ENCODE measurements around the gene AKAP8L.

AKAP8L gene

DNA sequence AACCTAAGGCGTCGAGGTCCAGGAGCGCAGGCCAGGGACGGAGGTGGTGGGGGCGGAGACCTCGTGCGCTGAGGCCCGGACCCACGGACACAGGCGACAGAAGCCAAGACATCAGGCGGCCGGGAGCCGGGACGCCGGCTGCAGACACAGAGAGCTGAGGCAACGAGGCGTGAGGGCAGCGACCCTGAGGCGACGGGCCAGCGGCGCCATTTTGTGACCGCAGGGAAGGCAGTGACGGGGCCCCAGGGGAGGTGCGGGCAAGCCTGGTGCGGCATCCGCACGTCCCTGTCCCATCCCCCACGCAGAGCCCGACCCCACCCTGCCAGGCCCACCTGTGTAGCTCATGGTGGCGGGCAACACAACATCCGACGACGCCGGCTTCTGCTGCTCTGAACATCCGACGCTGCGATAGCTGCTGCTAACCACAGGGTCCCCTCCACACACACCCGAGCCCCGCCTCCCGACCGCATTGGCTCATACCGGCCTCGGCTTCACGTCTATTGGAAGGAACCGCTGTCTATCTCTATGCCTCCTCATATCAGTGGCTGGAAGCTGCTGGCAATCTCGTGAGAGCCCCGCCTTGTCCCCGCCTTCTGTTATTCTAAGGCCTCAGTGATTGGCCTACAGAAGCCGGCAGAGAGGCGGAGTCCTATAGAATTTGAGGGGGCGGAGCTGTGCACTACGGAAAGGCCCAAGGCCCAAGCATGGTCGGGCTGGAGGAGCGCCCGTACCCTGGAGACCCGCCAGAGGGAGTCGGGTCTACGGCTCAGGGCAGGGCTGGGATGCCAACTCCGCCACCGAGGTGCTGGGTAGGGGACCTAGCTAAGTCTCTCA is at the start of gene AKAP8L:
AKAP8L (minus strand) TSS at position 410 of the 834 bp plus-strand sequence; CDS start at position 345, 65 bp downstream.
- peak; percentile 99 for DNase-seq

- DNase-seq = no peak
These were observed 49.0 kb upstream of the AKAP8L start for GRCh38 chr19:15467734-15468214.

GRCh38 chr19:15466851-15467733 is 48.3 kb upstream of the AKAP8L start:
- DNase-seq = no peak

DNA sequence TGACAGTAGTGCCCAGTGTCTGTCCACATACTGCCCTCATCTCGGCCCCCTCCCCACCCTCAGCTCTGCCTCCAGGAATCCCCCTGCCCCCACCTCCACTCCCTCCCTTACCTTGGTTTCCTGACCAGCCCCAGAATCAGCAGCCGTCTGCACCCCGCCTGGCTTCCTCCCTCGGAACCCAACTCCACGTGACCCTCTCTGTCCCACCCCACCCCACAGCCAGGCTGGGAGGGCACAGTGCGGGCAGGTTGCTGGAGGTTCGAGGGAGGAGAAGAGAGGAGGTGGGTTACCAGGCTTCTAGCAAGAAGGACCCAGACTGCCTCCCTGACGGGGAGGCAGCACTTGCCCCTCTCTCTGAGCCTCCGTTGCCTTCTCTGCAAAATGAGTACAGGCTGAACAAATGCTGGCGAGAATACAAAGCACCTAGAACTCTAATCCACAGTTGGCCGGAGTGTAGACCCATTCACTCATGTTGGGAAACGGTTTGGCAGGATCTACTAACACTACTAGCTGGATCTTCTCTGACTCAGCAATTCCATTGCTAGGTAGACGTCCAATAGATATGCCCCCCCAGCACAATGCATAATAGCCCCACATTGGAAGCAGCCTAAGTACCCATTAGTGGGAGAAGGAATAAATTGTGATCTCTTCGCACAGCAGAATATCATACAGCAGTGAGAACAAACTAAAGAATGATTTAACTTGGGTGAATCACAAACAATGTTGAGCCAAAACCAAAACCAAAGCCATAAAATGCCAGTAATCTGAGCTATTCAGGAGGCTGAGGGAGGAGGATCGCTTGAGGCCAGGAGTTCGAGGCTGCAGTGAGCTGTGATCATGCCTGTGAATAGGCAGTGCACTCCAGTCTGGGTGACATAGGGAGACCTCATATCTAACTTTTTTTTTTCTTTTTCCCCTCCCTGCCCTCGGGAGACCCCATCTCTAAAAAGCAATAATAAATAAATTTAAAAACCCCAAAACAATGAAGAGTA is 45.9 kb upstream of the AKAP8L start, which contains the start of gene RASAL3:
RASAL3 (minus strand) TSS at position 151 of the 992 bp plus-strand sequence. CDS start 186 bp downstream, outside the sequence.
- no peak for DNase-seq

- DNase-seq = no peak
These were observed 45.1 kb upstream of the AKAP8L start for GRCh38 chr19:15463861-15464371.

DNA sequence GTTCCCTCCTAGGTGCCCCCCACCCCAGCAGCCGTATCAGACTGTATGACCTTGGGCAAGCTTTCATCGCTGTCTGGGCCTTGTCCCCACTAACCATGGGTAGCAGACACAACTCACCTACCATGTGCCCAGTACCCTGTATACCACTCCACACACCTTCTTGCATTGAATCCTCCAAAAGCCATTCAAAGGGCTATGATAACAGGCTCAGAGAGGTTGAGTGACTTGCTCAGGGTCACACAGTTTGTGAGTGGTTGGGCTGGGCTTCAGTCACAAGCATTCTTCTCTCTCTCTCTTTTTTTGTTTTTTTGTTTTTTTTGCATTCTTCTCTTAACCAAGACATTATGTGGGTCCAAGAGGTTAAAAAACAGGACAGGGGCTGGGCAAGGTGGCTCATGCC is 42.9 kb upstream of the AKAP8L start:
- no peak for DNase-seq

GRCh38 chr19:15457701-15458484 is 39.1 kb upstream of the AKAP8L start:
- DNase-seq = no peak

DNA sequence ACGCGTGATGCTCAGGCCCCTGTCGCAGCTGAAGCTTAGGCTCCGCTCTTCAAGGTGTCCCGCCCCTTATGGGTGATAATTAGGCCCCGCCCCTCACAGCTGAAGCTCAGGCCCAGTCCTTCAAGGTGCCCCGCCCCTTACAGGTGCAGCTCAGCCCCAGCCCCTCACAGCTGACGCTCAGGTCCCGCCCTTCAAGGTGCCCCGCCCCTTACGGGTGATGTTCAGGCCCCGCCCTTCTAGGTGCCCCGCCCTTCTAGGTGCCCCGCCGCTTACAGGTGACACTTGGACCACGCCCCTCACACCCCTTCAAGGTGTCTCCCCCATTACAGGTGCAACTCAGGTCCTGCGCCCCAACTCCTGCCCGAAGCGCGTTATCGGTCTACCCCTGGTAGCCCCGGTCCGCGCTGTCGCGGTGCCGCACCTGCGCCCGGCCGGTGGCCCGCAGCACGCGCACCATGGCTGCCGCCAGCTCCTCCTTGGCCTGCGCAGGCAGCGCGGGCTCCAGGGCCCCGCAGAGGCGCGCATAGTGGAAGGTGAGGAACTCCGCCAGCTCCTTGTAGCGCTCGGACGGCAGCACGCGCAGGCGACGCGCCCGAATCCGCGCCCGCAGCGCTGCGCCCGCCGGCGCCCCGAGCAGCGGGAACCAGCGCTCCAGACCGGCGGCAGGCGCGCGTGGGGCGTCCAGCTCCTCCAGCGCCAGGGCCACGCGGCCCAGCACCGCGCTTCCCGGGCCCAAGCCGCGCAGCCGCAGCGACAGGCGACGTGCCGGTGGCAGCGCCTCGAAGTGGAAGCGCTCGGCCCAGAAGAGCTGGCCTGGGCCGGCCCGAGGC is 38.3 kb upstream of the AKAP8L start:
- DNase-seq = no peak

DNA sequence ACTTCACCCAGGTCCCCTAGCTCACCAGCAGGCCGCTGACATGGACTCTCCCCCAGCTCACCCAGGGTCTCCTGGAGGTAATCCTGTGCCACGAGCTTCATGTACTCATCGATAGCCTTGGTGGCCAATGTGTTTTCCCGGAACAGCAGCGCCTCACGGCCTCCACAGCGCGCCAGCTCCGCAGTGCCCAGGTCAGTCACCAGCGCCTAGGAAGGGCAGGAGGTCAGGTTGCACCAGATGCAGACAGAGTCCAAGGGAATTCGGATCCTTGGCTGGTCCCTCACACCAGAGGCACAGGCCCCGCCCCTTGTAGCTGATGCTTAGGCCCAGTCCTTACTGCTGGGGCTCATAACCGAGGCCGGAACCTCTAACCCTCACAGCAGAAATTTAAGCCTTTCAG is 37.7 kb upstream of the AKAP8L start:
- no peak for DNase-seq

GRCh38 chr19:15455996-15456395 is 37.2 kb upstream of the AKAP8L start:
- no peak for DNase-seq

DNA sequence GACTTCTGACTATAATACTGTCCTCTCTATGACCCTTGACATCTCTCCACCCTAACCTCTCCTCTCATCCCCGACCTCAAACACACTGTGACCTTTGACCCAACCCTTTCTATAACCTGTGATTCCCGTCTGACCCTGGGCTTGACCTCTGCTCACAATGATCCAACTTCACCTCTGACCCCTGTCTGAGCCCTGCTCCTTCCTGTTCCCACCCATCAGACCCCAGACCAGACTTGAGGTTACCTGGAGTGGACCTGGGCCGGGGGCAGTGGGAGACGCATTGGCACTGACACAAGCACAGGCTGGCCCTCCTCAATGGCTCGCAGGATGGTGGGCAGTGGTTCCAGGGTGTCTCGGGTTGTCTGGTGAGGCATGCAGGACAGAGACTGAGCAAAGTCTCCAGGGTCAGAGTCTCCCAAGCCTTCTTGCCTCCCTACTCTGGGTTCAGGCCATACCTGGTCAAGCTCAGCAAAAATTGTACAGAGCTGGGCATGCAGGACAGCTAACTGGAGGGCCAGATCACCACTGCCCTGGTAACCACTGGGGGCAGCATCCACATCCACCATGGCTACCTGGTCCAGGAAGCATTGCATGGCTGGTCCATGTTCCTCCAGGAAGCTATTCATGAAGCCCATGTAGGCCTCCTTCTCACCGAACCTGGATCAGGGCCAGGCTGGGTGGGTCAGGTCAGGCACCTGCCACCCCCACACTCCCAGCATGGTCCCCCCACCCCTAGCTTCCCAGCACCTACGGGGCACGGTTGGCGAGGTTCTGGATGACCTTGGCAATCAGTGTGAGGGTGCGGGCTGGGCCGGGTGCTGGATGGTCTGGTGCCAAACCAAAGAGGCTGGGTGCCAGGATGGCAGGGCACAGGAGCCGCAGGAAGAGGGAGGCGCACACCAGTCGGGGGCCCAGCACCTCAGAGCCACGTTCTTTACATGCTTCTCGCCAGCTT is 35.4 kb upstream of the AKAP8L start:
- DNase-seq = no peak

DNA sequence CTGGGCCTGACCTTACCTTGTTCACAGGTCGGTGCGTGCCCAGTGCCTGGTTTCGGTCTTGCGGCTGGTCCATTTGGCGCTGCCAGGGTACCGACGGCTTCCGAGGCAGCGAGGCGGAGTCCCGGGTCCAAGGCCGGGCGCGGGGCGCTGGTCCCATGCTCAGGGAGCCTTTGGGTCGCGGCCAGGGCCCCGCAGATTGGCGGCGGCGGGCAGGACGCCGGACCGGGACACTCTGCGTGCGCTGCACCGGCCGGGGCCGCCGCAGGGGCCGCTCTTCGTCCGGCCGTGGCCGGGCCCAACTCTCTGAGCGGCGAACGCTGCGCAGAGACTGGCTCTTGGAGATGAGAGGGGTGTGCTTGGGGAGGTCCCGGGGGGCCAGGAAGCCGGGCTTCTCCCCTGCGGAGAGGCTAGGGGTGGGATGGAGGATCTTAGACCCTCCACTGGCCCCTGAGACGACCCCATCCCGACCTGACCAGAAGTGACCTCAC is 34.3 kb upstream of the AKAP8L start:
- DNase-seq = no peak

DNA sequence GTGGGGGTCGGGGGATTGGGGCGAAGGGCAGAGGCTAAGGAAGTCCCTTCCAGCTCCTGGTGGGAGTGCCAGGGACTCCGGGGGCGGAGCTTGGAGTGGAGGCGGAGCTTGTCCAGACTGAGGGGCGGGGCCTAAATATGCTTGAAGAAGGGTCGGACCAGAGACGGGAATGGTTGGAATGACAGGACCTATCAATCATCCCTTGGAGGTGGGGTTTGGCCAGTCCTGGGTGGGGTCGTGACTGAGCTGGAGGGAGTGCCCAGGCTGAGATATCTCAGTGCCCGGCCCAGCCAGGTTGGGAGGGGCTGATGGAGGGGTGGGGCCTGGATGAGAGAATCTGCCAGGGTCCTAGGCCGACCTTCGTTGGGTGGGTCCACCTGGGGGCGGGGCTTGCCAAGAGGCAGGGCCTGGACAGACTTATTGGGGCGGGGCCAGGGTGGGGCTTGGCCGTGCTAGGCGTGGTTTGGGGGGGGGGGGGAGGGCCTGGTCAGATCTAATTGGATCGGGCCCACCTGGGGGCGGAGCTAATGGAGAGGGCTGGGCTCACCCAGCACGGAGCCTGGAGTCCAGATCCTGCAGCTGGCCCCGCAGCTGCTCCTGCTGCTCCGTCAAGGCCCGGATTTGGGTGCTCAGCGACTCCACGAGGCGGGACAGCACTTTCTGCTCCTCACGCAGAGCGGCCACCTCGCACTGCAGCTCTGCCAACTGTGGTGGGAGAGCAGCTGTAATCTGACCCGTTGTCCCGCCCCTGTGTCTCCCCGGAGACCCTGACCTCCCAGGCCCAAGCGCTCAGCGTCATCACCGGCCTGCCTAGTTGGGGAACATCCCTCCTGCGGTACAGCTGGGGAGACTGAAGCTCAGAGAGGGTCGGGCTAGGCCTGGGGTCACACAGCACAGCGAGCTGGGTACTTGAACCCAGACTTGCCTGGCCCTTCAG is 33.6 kb upstream of the AKAP8L start:
- DNase-seq = no peak

DNA sequence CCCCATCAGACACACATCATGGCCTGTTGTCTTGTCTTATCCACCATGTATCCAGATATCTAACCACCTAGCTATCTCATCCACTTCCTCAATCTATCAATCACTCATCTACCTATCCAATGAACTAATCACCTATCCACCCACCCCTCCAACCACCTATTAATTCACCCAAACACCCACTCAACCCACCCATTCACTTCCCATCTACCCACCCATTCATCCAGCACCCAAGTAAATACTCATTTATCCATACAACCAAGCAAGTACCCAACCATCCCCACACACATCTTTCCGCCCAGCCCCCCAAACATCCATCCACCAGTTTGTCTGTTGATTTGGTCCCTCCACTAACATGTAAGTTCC is 31.7 kb upstream of the AKAP8L start:
- DNase-seq = no peak

- DNase-seq = peak; percentile 52
These were observed 31.1 kb upstream of the AKAP8L start, which contains the start of gene WIZ for GRCh38 chr19:15449620-15450527. Gene WIZ (minus strand): TSS chr19:15449956. CDS start chr19:15448307, 1,649 bp downstream.

Measured in NCI-H510A treated with DMSO at 0.1 percent for 48 hours (cell line).